CD4-positive, alpha-beta T cell treated with Interferon alpha-2 for 1 hour (primary cell): ENCODE measurements around the gene DDX25.

Experiments used
- DNase-seq, 2 donors: peaks; one replicate each; pipeline ENCODE4 v3.0.0-alpha.2; 2020 to 2022

The DDX25 gene

DNA sequence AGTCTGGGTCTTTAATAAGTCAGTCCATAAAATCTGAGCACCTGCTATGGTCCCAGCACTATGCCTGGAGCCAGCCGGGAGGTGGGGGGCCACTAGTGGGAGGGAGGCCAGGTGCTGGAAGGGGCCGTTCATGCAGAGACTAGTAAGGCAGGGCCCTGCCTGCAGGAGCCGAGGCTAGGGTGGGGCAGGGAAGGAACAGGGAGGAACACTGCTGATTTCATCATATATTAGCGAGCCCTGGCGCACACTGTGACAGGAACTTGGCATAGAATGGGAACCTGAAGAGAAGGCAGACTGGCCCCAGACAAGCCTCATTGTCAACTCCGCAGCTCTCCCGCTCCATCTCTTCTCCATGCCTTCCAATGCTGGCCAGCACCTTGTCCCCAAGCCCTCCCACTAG lies 48.7 kb downstream of the DDX25 start:
- DNase-seq: no peak

DNA sequence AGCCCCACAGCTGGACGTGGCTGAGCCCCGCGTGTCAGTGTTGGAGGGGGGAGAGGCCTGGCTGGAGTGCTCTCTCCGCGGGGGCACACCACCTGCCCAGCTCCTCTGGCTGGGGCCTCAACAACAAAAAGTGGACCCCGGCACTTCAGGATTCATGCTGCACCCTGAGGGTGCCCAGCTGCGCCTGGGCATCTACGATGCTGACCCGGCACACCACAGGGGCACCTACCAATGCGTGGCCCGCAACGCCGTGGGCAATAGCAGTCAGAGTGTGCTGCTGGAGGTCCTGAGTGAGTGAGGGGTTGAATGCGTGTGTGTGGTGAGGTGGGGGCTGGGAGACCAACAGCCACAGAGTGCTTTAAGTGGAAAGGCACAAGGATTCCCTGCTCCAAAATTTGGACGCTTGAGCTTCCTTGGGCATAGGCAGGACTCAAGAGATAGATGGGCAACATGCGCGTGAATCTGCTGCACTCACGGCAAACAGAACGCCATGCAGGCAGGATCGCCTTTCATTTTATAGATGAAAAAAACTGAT lies 49.2 kb downstream of the DDX25 start:
- DNase-seq: no peak

DNA sequence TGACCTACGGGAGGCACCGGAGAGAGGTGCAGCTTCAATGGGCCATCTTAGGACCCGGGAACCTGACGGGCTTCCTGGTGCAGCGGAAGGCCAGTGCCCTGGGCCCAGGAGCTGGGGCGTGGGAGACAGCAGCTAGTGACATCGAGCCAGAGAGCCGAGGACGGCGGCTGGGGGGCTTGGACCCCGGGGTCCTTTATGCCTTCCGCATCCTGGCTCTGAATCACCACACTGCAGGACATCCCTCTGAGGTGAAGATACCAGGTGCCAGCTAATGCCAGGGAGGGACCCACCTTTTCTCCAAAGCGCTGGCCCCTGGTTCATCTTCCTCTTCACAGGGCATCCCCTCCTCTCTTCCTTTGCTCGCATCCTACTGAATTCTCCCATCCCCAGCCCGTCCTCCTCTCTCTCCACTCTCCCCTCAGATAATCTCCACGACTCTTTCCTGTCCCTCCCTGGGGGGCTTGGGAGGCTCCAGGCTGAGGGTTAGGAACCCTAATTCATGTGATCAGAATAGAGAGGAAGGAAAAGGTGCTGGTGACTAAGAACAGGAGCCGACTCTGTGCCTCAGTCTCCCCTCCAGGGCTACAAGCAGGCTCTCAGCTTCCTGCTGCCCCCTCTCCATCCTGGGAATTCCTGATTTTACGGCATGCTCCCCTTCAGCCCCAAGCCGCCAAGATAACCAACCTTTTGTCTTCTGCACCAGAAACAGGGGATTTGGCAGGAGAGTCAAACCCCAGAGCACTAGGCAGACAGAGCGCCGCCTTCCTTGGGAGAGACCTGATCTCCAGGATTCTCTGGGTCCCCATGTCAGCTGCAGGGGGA lies 50.0 kb downstream of the DDX25 start:
- DNase-seq: no peak

DNA sequence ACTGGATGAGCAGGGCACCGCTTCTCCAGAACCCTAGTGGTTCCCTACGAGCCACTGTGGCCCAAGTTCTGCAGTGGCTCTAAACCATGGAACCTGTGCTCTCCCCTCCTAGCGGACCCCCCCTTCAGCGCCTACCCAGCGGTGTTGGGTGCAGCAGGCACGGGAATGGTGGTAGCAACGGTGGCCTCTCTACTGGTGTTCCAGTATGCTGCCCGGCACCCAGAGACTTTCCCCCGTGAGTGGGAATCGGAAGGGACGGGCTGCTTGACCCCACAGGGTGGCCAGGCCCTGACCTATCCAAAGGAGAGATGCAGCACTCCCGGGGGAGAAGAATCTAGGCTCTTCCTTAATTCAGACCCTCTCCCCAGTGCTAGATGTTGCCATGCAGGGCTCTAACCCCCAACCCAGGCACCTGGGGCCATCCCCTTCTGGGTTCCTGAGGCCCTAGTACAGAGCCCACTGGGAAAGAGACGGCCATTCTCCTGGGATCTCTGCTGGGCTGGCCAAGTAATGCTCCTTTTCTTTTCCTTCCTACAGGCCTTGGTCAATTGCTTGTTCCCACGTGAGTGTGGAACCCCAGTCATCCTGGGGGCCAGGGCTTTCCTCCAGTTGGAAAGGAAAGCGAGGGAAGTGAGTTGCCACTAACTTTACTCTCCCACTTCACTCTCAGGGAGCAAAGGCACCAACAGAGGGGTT lies 50.8 kb downstream of the DDX25 start:
- no peak for DNase-seq

DNA sequence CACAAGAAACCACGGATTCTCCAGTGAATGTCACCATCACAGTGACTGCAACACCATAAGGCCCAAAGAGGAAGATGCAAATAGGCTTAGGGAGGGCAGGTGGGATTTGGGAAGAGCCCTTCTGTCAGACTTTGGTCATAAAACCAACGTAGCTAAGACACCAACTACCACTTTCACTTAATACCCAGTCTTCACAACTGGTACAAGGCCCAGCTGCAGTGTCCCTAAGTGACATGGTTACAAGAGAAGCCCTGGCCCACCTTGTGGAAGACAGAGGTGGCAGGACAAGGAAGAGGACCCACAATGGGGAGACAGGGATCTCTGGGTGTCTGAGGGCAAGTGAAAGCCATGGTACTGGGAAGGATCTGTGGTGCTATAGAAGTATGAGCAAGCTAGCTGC lies 51.5 kb downstream of the DDX25 start:
- DNase-seq: no peak

DNA sequence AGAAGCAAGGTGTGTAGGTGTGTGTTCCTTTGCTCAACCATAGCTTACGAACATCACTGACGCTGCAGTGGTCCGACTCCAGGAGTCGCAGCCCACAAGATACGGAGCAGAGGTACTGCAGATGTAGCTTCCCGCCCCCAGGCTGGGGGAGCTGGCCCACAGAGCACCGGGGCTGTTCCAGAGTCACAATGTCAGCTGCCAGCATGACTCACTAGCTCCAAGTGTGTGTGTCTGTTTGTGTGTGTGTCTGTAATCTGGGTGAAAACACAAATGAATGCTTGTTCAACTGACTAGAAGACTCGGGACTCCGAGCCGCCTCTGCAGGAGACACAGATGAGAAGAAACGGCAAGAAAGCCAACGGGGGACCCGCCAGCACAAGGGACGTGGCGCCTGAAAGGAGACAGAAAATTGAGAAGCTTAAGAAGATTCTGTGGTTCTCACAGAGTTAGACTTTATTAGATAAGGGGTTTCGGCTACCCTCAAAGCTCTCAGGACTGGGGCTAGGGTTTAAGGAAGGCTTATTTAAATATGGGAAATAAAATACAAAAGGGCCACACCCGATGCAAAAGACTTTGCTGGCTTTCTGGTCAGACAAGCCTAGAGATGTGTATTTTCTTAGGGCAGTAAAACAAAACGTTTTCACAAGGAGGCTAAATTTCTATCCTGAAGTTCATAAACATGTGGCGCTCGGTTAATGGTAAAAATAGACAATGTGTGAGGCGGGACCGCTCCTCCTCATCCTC lies 52.3 kb downstream of the DDX25 start:
- no peak for DNase-seq

DNA sequence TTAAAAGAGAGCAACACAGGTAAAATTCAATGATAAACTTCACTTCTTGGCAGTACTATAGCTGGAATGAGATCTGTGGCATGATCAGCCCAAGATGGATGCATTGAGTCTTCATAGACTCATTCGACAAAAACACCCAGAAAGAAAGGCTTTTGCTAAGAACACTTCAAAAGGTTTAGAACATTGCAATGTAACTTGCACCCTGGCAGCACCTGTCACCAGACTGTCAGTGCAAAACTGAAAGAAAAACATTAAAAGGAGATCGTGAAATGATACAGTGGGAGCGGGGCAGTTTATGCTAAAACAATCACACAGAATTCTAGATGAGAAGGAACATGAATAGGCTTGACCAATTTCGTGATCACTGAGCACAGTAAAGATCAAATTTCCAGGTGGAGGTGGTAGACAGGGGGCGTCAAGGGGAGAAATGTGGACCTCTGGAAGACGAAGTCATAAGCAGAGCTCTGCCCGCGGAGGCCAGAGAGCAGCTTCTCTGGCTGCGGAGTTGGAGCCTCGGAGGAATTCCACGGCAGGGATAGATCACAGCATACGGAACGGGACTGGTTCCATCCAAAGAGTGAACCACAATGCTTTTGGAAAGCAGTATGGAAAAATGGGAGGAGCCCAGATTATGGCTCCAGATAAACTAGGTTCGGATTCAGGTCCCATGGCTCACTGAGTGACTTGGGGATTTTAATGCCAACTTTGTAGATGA lies 53.5 kb downstream of the DDX25 start:
- no peak for DNase-seq

DNA sequence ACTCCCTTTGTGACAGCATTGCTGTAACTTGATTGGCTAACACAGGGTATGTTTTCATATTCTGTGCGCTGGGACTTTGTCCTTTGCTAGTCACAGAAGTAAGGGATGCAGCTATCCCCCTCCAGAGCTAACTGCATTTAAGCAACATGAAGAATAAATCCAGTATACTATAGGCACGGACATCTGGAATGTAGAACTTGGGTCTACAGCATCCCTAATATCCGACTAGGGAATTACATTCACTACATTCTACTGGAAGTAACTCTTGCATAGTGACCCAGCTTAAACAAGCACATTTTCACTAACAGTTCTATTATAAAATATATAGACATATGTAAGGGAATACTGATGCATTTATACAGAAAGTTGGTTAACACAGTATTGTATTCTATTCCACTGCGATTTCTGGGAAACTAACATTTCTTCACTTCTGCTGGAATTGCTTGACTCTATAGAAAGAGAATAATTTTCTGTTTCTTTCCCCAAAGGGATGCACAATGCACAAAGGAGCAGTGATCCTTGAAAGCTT lies 54.6 kb downstream of the DDX25 start:
- no peak for DNase-seq

DNA sequence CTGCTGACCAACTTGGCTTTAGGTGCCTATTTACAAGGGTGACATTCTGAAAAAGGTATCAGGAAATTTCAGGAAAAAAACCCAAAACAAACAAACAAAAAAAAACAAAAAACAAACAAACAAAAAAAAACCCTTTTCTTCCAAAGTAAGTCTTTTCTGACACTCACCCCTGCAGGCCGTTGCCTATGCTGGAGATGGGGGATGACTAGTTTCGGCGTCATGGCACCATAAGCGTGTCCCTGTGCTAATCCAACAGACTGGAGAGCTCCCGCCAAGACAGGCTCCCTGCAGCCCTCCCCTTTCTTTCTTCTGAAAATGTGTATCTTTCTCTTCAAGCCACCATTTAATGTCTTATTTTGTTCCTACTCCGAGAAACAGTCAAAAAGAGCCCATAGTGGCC lies 55.2 kb downstream of the DDX25 start:
- no peak for DNase-seq

DNA sequence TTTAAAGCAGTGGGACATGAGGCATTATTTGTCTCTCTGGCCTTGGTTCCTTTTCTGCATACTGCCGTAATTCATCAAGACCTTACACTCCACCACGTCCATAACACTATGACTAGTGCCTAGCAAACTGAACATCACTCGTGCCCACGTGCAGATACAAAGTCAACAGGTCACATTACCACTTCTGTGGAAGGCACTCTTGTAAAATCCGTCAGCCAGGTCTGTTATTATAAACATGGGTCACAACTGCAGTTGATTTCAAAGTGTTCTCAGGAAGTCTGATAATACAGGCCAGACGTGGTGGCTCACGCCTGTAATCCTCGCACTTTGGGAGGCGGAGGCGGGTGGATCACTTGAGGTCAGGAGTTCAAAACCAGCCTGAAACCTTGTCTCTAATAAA lies 55.6 kb downstream of the DDX25 start:
- no peak for DNase-seq

DNA sequence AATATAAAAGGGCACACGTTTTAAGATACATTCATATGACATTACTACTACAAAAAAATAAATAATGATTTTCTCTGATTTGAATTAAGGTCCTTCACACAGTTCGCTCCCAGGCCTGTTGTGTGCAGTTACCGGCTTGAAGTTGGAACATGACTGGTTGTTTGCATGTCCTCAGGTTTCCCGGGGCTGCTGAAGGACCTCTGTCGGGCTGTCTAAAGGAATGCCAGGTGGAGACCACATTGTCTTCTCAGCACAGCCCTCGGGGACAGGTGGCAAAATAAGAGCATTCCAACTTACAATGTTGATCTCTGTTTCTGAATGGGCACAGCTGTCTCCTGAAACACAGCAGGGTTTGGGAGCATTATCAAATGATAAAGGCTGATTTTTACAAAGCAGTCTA lies 56.5 kb downstream of the DDX25 start:
- no peak for DNase-seq

DNA sequence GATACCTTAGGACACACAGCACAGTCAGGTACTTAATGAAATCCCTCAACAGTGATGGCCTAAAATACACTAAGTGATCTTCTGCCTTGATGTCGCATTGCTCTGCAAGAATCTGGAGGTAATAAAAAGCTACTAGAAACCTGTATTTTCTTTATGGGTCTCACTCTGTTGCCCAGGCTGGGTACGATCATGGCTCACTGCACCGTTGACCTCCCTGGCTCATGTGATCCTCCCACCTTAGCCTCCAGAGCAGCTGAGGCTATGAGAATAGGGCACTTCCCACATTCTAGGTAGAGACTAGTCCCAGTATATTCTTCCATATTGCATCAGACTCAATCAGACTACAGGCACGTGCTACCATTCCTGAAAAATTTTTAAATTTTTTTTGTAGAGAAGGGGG lies 63.2 kb downstream of the DDX25 start:
- no peak for DNase-seq

DNA sequence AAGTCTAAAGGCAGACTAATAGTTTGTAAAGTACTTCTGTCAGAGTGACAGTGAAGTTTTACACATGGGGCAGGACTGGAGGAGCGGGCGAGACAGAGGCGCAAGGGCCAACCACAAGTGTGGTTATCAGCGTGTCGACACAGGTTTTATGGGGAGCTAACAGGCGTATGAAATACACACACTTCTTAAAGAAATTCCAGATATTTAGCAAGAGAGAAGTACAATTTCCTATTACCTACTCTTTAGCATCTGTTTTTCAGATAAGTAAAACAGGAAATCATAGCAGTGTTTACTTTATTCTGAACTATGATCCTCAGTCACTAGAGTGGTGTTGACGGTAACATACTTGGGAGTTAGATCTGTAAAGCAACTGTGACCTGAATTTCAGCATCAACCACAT lies 64.0 kb downstream of the DDX25 start:
- DNase-seq: no peak

DNA sequence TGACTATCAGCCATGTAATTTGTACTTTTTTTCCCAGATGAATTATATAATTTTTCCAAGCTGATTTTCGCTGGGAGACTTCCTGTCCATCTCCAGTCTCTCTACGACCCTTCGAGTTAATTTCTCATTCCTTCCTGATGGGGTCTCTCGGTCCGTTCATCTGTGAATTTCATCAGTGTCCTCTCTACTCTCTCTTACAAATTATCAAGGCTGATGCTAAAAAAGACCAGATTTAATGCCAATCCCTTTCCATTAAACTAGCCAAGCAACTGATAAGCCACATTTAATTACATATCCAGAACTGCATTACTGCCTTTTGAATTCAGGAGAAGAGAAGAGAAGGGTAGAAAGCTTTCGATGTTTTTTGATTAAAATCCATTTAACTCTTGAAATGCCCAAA lies 67.3 kb downstream of the DDX25 start:
- DNase-seq: no peak

DNA sequence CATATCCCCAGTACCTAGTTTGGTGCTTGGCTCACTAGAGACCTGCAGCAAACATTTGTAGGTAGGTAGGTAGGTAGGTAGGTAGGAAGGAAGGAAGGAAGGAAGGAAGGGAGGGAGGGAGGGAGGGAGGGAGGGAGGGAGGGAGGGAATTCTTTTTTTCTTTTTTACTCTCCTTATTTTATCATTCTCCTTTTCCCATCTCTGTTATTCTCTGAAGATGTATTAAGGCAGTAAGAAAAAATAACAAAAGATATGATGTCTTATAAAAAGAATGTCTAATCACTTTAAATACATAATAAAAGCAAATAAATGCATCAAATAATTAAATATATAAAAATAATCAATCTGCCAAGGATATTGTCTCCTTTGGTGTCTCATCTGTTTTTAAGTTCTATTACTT lies 70.0 kb downstream of the DDX25 start:
- DNase-seq: no peak

DNA sequence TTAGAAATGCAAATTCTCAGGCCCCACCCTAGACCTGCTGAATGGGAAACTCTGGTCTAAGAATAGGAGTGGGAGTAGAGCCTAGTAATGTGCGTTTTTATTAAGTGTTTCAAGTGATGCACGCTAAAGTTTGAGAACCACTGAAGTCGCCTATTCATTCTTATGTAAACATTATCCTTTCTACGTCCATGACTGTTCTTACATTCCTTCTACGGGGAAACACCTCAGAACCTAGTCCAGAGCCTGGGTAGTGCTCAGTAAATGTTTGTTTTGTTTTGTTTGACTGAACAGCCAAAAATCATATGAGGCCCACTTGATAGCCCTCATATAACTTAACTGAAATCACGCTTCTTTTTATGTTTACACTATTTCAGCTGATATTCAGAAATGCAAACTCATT lies 71.3 kb downstream of the DDX25 start:
- DNase-seq: no peak

DNA sequence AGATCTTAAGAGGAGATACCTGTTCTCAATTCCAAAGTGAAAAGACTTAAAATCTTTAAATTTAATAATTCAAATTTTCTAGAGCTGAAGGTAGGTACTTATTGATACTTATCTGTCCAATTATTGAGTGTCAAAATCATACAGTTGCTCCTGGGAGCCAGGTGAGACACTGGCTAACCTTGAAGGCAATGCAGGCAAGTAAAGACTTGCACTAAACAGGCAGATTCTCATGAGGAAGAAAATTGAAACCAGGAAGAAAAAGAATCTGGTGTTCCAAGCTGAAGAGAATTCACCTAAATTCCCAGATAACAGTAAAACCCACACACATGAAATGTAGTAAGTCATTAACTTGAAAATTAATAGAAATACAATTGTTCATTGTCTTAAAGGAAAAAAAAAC lies 71.8 kb downstream of the DDX25 start:
- no peak for DNase-seq

DNA sequence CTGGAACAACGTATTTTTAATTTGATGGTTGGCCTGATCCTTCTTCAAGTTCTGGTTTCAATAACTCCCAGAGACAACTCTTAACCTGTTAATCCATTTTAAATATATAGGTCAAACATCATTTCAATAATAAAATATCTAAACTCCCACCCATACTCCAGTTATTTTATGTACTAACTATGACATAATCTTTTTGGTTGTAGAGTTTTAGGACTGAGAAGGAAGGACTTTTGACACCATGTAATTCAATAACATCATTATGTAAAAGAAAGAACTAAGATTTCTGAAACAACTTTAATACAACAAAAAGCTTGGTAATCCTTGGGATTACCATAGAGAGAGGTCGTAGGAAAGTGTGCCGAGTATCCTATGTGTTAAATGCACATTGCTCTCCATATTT lies 73.0 kb downstream of the DDX25 start:
- DNase-seq: no peak

DNA sequence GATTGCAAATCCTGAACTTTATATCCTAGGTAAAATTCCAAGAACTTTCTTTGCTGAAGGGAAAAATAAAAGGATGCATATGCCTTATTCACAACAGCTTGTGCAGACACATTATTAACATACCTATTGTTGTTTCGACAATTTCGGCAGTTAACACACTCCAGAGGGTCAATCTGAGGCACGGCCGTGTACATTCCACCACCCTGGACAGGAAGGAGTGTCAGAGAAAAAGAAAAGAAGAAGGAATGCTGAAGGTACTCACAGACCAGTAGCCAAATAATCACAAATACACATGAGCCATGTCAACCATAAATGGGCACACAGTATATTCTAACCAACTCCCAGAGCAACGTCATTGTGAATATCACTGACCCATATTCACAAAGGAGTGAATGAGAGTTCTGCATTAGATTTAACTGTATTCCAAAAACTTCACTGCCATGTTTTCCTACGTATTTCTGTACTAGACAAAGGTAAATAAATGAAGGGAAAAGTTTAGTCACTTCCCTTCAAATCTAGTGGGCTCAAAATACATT lies 73.9 kb downstream of the DDX25 start:
- DNase-seq: no peak
